HG03060 (cell line): ENCODE results near the gene NLRP14.

Source experiments
- ATAC-seq: cut with Tn5 transposase; IDR thresholded peaks from one replicate; pipeline ENCODE4 v1.9.1; 2021; ENCODE audit warnings: low read depth, moderate number of reproducible peaks; ENCODE audit not compliant: unreplicated experiment

Gene NLRP14

DNA sequence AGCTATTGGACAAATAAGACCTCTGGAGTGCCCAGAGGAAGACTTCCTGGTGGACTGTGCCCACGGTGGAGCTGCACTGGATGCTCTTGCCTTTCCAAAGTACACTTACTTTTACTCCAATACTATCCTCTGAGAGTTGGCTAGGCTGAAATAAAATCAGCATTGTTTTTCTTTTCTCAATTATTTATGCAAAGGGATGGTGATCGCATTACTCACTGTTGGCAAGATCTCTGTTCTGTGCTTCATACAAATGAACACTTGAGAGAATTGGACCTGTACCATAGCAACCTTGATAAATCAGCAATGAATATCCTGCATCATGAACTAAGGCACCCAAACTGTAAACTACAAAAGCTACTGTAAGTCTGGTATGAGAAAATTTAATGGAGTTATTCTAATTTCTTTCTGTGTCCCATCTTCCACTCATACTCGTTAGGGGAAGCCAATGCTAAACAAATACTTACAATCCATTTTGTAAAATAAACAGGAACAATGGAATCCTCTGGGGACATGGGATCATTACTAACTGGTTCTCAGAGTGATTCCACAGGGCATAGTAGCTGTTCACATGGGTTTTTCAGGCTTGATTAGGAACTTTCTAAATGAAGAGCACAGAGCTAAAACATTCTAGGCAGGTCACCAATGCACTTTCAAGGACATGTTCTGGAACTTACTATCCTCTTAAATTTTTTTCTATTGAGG, 26.3 kb downstream of the NLRP14 start:
- no peak for ATAC-seq

- no peak for ATAC-seq
Observed at GRCh38 chr11:7050191-7050590, 29.9 kb downstream of the NLRP14 start.

GRCh38 chr11:7056828-7057513, 36.7 kb downstream of the NLRP14 start:
- no peak for ATAC-seq

DNA sequence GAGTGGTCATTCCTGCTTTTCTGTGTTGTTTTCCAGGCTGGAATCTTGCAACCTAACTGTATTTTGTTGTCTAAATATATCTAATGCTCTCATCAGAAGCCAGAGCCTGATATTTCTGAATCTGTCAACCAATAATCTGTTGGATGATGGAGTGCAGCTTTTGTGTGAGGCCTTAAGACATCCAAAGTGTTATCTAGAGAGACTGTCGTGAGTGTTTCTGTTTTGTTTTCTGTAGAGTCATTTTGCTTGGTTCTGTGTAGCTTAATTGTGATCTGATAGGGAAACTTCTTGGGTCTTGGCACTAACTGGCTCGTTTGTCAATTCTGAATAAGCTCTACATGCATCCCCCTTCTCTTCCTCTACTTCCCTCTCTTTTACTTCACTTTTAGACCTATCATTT, 37.4 kb downstream of the NLRP14 start:
- no peak for ATAC-seq

- ATAC-seq: no peak
Observed at GRCh38 chr11:7060868-7061267, 40.6 kb downstream of the NLRP14 start.

- no peak for ATAC-seq
Observed at GRCh38 chr11:7062534-7062933, 42.3 kb downstream of the NLRP14 start.

GRCh38 chr11:7072401-7073028, 52.2 kb downstream of the NLRP14 start:
- ATAC-seq: no peak

GRCh38 chr11:7077101-7077500, 56.8 kb downstream of the NLRP14 start:
- no peak for ATAC-seq

GRCh38 chr11:7079545-7080135, 59.4 kb downstream of the NLRP14 start:
- no peak for ATAC-seq

- no peak for ATAC-seq
Observed at GRCh38 chr11:7080900-7081299, 60.6 kb downstream of the NLRP14 start.

DNA sequence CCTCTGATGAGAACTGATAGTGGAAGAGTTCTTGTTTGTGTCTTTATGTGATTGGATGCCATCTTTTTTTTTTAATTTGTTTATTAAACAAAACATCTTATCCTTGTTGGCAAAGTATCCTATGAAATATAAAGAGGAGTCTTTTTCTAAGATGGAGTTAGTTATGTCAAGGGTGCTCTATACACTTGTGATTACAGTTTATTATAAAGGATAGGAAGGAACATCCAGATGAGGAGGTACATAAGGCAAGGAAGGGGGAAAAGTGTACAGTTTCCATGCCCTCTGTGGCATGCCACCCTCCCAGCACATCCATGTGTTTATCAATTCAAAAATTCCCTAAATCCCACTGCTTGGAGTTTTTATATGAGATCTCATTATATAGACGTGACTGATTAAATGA, 61.2 kb downstream of the NLRP14 start:
- no peak for ATAC-seq

DNA sequence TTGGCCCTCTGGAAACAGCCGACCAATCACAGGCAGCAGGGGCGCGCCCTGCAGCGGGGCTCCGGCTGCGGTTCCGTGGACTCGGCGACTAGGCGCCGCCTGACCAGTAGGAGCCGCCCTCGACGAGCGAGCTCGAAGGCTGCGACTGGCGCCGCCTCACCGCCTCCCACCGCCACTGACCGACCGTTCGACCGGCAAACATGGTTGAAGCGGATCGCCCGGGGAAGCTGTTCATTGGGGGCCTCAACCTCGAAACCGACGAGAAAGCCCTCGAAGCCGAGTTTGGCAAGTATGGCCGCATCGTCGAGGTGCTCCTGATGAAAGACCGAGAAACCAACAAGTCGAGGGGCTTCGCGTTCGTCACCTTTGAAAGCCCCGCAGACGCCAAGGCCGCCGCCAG, 68.6 kb downstream of the NLRP14 start, which contains the start of gene RBMXL2:
RBMXL2 (plus strand) TSS at position 78 of the 400 bp plus-strand sequence; CDS start at position 201, 123 bp downstream.
- ATAC-seq: no peak

- ATAC-seq: no peak
Observed at GRCh38 chr11:7089328-7090251, 69.3 kb downstream of the NLRP14 start.

GRCh38 chr11:7098235-7098832, 78.1 kb downstream of the NLRP14 start:
- peak; percentile 60 for ATAC-seq

- ATAC-seq: no peak
Observed at GRCh38 chr11:7115780-7116179, 95.5 kb downstream of the NLRP14 start.

GRCh38 chr11:7116370-7116769, 96.1 kb downstream of the NLRP14 start:
- no peak for ATAC-seq
